HTR-8/SVneo (cell line): ENCODE results near the gene CREB3L1.

Source experiments
- DNase-seq: peaks from one replicate; pipeline ENCODE4 v3.0.0; 2011; ENCODE audit warnings: low spot score, mixed read lengths; ENCODE audit not compliant: insufficient read length
- FAIRE-seq: peaks from 2 replicates; lab custom pipeline; 2011; peaks lifted over from hg19 to GRCh38; lab: Jason Lieb, UNC

The CREB3L1 gene

GRCh38 chr11:46337626-46338345 is 60.3 kb downstream of the CREB3L1 start:
- no peak for DNase-seq
- FAIRE-seq = no peak

GRCh38 chr11:46338636-46338987 is 61.1 kb downstream of the CREB3L1 start:
- DNase-seq (no peak), FAIRE-seq (no peak)

DNA sequence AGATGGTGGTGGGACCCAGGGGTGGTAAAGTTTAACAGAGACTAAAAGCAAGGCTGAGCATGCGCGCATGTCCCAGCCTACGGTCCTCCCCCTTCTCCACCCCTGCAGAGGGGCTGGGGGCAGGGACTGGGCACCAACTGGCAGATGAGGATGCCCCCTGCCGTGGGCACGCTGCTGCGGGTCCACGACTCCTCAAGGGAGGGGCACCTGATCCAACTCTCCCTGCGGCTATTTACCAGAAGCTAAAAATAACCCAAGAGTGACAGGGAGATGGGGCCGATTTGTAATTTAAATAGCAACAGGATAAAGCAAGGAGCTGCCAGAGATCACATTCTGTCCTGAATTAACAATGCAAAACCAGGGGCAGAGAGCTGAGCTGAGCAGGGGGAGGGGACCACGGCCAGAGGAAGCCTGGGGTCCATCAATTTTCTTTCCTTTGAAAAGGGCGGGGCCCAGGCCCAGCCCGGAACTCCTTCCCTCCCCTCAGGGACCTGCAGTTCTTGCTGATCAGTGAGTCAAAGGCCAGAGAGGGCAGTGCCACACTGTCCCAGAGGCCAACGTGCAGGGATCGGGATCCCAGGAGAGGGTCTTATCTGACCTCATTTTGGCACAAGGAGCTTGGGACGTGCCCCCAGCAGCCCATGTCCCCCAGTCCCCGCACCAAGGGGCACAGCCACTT is 61.7 kb downstream of the CREB3L1 start:
- FAIRE-seq (no peak), DNase-seq (no peak)

- DNase-seq = no peak
- FAIRE-seq = no peak
Observed at GRCh38 chr11:46339816-46340215, 62.4 kb downstream of the CREB3L1 start.

- FAIRE-seq (no peak), DNase-seq (no peak)
Observed at GRCh38 chr11:46341454-46341853, 64.0 kb downstream of the CREB3L1 start.

GRCh38 chr11:46342239-46342638 is 64.8 kb downstream of the CREB3L1 start:
- FAIRE-seq = no peak

DNA sequence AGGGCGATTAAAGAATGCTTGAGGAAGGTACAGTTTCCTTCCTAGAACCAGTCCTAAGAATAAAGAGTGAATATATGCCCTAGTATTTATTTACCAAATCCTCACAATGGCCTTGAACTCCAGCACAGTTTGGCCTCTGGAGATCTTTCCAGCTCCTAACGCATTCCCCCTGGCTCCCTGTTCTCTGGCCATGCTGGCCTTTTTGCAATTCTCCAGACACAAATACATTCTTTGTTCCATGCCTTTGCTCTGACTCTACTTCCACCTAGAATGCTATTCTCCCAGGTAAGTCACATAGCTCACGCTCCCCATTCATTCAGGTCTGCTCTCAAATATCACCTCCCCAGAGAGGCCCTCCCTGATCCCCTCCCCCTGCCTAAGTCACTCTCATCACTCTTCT is 66.1 kb downstream of the CREB3L1 start:
- DNase-seq = no peak
- FAIRE-seq = no peak

More at GRCh38 chr11:46342239-46342638, 64.8 kb downstream of the CREB3L1 start:
- DNase-seq = no peak

- DNase-seq (no peak), FAIRE-seq (no peak)
Observed at GRCh38 chr11:46345131-46345597, 67.7 kb downstream of the CREB3L1 start.

DNA sequence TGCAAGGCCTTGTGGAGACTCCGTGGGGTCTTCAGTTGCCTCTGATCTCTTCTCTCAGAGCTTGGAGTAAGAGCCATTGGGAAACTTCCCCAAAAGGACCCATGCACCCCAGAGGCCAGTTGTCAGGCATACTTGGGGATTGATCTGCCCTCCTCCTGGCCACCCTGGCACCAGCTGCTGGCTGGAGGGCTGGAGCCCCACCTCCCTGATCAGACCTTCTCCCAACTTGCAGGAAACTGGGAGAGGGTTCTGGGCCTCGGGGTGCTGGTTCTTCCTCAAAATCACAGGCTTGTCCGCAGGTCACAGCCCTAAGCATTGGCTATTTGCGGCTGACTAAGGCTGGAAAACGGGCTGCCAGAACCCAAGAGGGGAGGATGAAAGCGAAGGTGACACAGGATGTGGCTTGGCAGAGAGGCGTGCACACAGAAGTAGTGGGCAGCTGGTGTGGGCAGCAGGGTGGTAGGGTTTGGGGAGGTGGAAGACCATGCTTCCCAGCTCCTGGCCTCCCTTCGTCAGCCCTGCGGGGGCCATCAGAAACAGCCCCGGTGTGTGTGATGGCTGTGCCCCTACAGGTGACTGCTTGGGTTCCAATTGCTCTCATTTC is 68.5 kb downstream of the CREB3L1 start:
- DNase-seq (no peak), FAIRE-seq (no peak)

GRCh38 chr11:46346886-46347636 is 69.6 kb downstream of the CREB3L1 start, which contains the start of gene DGKZ:
Gene DGKZ, plus strand, starts transcription at chr11:46347463. Its CDS starts 197 bp downstream, at chr11:46347660.
- DNase-seq = peak; percentile 83
- peak; percentile 95 for FAIRE-seq

DNA sequence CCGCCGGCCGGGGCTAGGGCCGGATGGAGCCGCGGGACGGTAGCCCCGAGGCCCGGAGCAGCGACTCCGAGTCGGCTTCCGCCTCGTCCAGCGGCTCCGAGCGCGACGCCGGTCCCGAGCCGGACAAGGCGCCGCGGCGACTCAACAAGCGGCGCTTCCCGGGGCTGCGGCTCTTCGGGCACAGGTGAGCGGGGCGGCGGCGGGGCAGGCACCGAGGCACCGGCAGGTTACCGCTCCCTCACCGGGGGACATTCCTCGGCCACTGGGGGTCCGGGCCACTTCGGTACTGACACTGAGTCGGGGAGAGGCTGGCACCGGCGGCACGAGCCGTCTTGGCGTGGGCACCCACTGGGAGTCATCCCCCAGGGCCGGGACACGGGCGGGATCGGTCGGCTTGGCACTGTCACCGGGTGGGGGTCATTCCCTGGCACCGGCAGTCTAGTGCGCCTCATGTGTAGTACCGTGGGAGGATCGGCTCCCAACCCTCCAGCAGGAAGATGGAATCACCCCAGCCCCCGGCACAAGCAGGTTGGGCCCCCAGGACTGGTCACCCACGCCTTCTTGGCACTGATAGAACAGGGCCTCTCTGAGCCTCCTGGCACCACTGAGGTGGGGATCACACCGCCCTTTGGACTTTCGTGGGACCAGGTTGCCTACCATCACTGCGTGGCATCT is 70.3 kb downstream of the CREB3L1 start:
- FAIRE-seq (no peak), DNase-seq (no peak)

GRCh38 chr11:46348566-46349401 is 71.3 kb downstream of the CREB3L1 start:
- FAIRE-seq (no peak), DNase-seq (no peak)

GRCh38 chr11:46350695-46351094 is 73.2 kb downstream of the CREB3L1 start:
- DNase-seq (no peak), FAIRE-seq (no peak)

- no peak for FAIRE-seq
Observed at GRCh38 chr11:46351148-46351547, 73.7 kb downstream of the CREB3L1 start.

GRCh38 chr11:46351606-46352005 is 74.1 kb downstream of the CREB3L1 start:
- FAIRE-seq (no peak), DNase-seq (no peak)

More at GRCh38 chr11:46351148-46351547, 73.7 kb downstream of the CREB3L1 start:
- no peak for DNase-seq

- DNase-seq (peak; percentile 29), FAIRE-seq (no peak)
Observed at GRCh38 chr11:46352063-46352841, 74.8 kb downstream of the CREB3L1 start.

DNA sequence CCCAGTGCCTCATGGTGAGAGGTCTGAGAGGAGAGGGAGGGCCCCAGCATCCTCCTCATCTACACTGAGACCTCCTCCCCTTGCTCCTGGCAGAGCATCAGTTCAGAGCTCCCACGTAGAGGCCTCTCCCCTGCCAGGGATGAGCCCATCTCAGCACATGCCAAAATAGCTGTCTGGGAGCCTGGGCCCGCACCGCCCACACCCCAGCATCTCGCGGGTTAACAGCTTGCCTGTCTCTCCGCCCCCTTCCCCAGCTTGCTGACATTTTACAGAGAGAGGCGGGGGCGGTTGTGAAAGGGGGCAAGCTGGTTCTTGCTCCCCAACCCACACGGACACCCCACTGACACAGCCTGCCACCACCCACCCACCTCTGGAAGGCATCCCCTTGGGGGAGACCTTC is 76.2 kb downstream of the CREB3L1 start:
- DNase-seq (no peak), FAIRE-seq (no peak)

- FAIRE-seq = no peak
Observed at GRCh38 chr11:46356924-46357482, 79.5 kb downstream of the CREB3L1 start.

More at GRCh38 chr11:46356924-46357482, 79.5 kb downstream of the CREB3L1 start:
- no peak for DNase-seq
